Subcutaneous adipose tissue (tissue), 4 donors: ENCODE results near the gene FAM124A. TPM values are rescaled to one million over a fixed set of nuclear protein-coding genes. Genes with fewer than 3 reads are reported as not detected.

Experiments used
- total RNA-seq, 4 donors: library from RNA; depleted of rRNA; stranded (reverse); fragments of >200 nt; gene quantifications; one replicate each; pipeline ENCODE4 v1.1.0, GENCODE V29; 2016
- TF ChIP-seq, protein P1 (sequence below): fragments of 450-650 bp; IDR thresholded peaks from one replicate; pipeline ENCODE4 v1.5.1; 2016; ENCODE audit warnings: low read depth, mild to moderate bottlenecking, control low read depth, antibody characterized with exemption, moderate library complexity

Gene FAM124A
- total RNA-seq, 4 donors from 2014 or later: 3.2 to 8.1 (median 5.8) TPM

DNA sequence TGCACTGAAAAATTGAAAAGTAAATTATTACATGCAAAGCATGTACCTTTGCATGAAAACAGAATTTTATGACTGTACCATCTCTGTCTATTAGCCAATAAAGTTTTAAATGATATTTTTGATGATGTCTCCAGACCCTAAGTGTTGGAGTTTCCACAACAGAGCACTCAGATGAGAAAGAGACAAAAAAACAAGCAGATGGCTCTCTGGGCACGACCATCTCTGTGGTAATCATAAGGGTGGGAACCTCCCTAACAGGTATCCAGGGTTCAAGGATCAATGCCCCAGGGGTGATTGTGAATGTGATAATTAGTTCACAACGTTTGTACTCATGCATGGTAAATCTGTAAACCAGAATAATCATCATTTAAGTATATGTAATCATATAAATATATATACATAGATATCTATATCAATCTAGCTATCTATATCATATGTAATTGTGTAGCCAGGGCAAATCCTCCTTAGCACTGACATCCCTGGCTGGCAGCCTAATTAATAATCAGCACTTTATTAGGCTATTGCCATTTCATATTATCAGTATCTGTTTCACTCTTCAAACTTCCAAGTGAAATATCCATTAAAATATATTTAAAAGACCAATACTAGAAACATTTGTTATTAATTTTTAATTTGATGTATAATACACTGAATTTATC lies 41.2 kb upstream of the FAM124A start:
- TF ChIP-seq, protein P1, sequence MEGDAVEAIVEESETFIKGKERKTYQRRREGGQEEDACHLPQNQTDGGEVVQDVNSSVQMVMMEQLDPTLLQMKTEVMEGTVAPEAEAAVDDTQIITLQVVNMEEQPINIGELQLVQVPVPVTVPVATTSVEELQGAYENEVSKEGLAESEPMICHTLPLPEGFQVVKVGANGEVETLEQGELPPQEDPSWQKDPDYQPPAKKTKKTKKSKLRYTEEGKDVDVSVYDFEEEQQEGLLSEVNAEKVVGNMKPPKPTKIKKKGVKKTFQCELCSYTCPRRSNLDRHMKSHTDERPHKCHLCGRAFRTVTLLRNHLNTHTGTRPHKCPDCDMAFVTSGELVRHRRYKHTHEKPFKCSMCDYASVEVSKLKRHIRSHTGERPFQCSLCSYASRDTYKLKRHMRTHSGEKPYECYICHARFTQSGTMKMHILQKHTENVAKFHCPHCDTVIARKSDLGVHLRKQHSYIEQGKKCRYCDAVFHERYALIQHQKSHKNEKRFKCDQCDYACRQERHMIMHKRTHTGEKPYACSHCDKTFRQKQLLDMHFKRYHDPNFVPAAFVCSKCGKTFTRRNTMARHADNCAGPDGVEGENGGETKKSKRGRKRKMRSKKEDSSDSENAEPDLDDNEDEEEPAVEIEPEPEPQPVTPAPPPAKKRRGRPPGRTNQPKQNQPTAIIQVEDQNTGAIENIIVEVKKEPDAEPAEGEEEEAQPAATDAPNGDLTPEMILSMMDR: no peak

DNA sequence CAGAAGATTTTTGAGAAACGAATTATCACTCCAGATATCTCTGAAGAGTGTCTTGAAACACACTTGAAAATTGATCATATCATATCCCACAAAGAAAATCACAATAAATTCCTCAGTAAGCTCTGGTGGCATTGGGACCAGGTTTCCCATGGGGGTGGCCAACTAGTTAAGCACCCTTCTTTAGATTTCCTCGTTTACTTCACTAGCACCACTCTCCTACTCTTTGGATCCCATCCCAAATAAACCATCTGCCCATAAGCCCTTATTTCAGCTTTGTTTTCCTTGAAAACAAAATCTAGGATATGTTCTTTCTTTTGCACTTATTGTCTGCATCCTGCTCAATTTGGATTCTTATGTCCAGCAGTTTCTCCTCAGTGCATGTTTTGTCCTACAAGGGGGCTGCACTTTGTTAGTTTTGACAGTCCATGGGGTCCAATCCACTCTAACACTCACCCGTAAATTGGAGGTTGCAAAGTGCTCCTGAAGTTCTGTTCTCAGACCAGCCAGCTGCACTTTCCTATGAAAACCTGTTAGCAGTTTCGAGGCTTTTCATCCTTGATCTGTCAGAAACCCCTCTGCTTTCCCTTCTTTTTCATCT lies 40.3 kb upstream of the FAM124A start:
- TF ChIP-seq, protein P1: no peak

DNA sequence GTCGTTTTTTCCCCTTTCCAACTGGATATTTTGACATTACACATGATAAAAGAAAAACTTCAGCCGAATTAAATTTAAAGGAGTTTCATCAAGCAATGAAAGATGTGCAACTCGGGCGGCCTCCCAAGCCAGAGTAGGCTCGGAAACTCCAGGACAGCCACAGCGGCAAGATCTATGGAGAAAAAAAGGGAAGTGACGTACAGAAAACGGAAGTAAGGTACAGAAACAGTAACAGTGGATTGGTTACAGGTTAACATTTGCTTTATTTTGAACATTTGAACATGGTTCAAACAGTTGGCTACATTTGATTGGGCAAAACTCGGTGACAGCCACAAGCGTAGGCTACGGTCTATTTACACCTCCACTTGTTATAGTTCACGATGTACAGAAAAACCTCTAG lies 30.5 kb upstream of the FAM124A start:
- TF ChIP-seq, protein P1: no peak

DNA sequence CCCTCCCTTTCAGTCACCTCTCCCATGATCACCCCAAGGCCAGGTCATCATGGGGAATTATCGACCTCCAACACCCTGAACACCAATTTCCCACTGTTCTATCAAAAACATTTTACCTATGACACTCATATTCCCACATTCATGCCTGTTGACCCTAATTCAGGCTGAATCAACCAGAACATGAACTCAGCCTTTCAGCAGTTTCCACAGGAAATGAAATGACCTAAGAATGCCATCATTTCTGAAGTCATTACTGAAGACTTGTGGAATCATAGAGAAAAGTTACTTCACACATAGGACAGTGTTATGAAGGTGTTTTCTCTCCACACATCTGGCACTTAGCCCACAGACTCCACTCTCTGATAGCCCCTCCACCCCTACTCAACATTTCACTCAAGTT lies 29.9 kb upstream of the FAM124A start:
- TF ChIP-seq, protein P1: no peak

DNA sequence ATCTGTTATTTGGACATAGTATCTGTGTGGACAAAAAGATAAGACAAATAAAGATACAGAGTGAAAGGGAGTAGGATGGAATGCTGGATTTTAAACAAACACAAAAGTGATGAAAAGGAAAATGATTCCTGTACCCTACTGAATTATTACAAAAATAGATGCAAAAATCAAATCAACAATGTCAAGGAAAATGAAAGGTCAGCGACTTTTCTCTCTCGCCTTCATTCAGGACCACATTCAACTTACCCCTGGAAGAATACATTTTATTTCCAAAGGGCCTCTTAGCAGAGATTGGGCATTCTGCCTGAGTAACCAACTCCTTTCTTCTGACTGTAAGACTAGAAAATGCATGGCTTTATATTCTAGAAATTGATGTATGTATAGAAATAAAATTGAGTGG lies 28.8 kb upstream of the FAM124A start:
- TF ChIP-seq, protein P1: no peak

DNA sequence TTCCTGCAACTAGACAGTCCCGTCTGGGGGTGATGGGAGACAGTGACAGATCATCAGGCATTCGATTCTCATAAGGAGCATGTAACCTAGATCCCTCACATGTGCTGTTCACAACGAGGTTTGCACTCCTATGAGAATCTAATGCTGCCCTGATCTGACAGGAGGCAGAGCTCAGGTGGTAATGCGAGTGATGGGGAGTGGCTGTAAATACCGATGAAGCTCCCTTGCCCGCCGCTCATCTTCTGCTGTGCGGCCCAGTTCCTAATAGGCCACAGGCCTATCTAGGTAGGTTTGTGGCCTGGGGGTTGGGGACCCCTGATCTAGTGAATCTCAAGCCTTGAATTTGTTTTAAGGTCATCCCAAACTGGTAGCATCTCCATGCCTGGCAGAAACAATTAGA lies 27.3 kb upstream of the FAM124A start:
- TF ChIP-seq, protein P1: no peak

DNA sequence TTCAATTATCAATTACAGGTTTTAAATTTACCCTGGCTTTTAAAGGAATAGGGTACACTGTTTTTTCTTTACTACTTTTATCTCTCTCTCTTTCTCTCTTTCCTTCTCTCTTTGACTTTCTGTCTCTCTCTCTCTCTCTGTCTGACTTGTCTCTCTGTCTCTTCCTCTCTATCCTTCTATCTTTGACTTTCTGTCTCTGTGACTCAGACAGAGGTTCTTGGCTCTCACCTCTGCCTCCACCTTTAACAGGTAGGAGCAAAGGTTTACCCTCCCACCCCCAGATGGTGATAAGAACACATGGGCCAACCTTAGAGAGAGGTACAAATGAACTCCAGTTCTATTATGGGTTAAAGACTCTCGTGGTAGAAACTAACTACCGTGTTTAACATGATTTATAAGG lies 20.3 kb upstream of the FAM124A start:
- TF ChIP-seq, protein P1: no peak
